WERI-Rb-1 (cell line): ENCODE results near the gene SLC12A8.
A peak's percentile ranks its signal among the peaks of the same experiment; 100 is the strongest.

ENCODE experiments used
- DNase-seq: peaks from one replicate; pipeline ENCODE4 v3.0.0-alpha.2; 2020
- H3K27ac ChIP-seq: fragments of 250-450 bp; sonication (Bioruptor Pico); 2 replicates; pipeline ENCODE4 v1.5.1; 2020; ENCODE audit warnings: mild to moderate bottlenecking, moderate library complexity
- H3K27me3 ChIP-seq: fragments of 250-450 bp; sonication (Bioruptor Pico); 2 replicates; pipeline ENCODE4 v1.5.1; 2021; ENCODE audit warnings: mild to moderate bottlenecking, low read depth, moderate library complexity; ENCODE audit not compliant: insufficient read depth, severe bottlenecking
- H3K36me3 ChIP-seq: fragments of 250-450 bp; sonication (Bioruptor Pico); 2 replicates; pipeline ENCODE4 v1.5.1; 2020; ENCODE audit warnings: mild to moderate bottlenecking, moderate library complexity
- H3K4me3 ChIP-seq: 2 replicates; pipeline ENCODE4 v1.5.1; 2011; ENCODE audit warnings: low read depth, mild to moderate bottlenecking, control low read depth, low read length
- H3K9me3 ChIP-seq: fragments of 250-450 bp; sonication (Bioruptor Pico); 2 replicates; pipeline ENCODE4 v1.5.1; 2021; ENCODE audit warnings: mild to moderate bottlenecking, moderate library complexity; ENCODE audit not compliant: severe bottlenecking
- TF ChIP-seq, protein P1 (sequence below): IDR thresholded peaks from 2 replicates; pipeline ENCODE4 v1.5.1; 2011; ENCODE audit warnings: low read depth, mild to moderate bottlenecking, control low read depth, inconsistent platforms, low read length

SLC12A8 gene

DNA sequence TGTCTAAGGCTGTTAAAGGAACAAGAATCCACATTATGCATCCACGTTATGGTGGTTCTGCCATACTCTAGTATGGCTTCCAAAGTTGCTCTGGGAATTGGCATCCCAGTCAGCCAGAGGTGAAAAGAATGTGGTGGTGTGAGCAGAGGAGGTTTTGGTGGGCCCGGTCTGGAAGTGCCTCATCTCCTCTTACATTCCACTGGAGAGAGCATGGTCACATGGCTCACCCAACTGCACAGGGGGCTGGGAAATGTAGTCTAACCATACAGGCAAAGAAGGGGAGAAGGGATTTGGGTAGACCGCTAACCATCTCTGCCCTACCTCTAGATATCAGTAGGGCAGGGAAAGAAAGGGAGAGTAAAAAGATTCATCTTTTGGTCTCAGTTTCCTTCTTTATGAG is 153.6 kb downstream of the SLC12A8 start:
- H3K36me3 ChIP-seq, result peaks cover 8% of the 10 kb centered on the region
- DNase-seq, result no peak
- no peak overlapping the region for H3K4me3 ChIP-seq
- no peaks in the 10 kb centered on the region for H3K27me3 ChIP-seq
- TF ChIP-seq, protein P1, sequence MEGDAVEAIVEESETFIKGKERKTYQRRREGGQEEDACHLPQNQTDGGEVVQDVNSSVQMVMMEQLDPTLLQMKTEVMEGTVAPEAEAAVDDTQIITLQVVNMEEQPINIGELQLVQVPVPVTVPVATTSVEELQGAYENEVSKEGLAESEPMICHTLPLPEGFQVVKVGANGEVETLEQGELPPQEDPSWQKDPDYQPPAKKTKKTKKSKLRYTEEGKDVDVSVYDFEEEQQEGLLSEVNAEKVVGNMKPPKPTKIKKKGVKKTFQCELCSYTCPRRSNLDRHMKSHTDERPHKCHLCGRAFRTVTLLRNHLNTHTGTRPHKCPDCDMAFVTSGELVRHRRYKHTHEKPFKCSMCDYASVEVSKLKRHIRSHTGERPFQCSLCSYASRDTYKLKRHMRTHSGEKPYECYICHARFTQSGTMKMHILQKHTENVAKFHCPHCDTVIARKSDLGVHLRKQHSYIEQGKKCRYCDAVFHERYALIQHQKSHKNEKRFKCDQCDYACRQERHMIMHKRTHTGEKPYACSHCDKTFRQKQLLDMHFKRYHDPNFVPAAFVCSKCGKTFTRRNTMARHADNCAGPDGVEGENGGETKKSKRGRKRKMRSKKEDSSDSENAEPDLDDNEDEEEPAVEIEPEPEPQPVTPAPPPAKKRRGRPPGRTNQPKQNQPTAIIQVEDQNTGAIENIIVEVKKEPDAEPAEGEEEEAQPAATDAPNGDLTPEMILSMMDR, result no peak
- peaks cover under 1% of the 10 kb centered on the region for H3K9me3 ChIP-seq
- H3K27ac ChIP-seq, result peak overlapping the region; percentile 83

DNA sequence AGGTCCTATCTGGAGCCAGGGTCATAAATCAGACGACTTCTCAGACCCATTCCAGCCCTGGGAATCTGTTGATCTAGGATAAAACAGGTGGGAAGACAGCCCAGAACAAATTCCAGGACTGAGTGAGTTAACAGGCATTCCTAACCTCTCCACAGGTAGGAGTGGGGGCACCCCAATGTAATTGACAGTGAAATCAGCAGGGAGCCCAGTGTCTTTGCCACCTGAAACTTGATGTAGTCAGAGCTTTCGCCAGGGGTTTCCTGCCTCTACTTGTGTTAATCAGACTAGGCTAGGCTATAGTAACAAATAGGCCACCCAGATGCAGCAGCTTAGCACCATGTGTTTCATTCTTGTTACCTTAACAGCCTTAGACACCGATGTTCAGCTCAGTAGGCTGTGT is 154.0 kb downstream of the SLC12A8 start:
- Histone ChIP-seq H3K4me3 (no peak overlapping the region), H3K36me3 (peaks cover 13% of the 10 kb centered on the region), H3K9me3 (no peaks in the 10 kb centered on the region), H3K27ac (peak overlapping the region; percentile 83), H3K27me3 (no peaks in the 10 kb centered on the region)
- no peak for DNase-seq
- TF ChIP-seq, protein P1, result no peak

DNA sequence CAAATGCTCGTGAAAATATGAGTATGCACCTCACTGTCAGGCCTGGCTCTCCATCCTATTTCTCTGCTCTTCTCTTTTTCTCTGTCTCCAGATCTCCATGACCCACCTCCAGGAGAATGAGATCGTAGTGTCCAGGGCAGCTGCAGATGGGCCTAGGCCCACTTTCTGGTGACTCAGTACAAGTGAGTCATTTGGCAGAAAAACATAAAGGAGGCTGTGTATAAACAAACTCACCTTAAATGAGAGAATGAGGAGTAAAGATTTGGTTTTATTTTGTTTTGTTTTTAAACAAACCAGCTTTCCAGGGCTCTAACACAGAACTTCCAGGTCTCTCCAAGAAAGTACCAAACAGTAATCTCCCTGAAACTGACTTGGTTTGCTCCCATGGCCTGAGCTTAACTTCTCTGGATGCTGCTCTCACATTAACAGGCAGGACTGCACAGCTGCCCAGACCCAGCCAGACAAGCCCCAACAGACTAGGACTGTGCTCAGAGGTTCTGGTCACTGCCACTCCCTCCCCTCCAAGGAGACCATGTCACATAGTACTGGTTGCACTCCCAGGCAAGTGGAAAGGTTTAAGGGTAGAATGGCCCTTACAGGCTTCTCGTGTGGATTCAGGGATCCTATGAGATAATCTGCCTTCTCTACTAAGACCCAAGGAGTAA is 155.2 kb downstream of the SLC12A8 start:
- peak overlapping the region; percentile 72 for H3K27ac ChIP-seq
- no peaks in the 10 kb centered on the region for H3K27me3 ChIP-seq
- H3K4me3 ChIP-seq, result peak overlapping the region; percentile 8; the same call in 1 of the 2 replicates
- no peaks in the 10 kb centered on the region for H3K9me3 ChIP-seq
- DNase-seq, result peak; percentile 88
- TF ChIP-seq, protein P1, result no peak
- H3K36me3 ChIP-seq, result peaks cover 25% of the 10 kb centered on the region

DNA sequence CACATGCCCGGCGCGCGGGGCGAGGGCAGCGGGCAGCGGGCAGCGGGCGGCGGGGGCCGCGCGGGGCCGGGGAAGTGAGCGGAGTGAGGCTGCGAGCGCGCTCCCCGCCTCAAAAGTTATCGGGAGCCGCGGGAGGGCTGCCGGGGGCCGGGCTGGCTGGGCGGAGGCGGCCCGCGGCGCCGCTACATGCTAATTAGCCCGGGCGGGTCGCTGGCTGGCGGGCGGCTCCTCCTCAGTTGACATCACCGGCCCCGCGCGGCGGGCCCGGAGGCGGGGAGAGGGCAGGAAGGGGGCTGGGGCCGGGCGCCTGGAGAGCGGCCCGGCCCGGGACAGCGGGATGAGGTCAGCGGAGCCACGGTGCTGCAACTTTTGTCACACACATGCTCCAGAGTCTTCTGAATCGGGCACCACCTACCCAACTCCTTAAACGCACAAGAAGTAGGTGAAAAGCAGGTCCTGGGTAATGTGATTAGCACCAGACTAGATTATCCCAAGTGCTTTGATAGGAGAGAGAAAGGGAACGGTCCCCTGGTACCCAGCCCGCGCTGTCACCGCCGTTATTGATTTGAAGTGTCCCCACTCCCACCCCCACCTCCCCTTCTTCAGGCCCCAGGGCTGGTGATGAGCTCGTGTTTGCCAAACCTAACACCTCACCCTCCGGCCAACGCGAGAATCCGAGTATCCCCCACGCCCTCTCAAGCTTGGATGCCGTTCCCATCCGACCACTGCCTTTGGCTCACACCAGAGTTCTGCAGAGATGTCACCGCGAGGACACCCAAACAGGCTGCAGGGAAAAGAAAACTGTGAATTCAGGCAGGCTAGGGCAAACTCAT is 156.4 kb downstream of the SLC12A8 start, which contains the start of gene HEG1:
Gene HEG1 (minus strand): TSS at position 85 of the 833 bp plus-strand sequence. CDS start 107 bp downstream, outside the sequence.
- Histone ChIP-seq H3K9me3 (no peaks in the 10 kb centered on the region), H3K4me3 (peak within 1 kb of the TSS; percentile 93), H3K27ac (peak within 1 kb of the TSS; percentile 89), H3K36me3 (peaks cover 37% of the 10 kb centered on the region), H3K27me3 (no peaks in the 10 kb centered on the region)
- TF ChIP-seq, protein P1, result no peak
- DNase-seq, result peak; percentile 83

DNA sequence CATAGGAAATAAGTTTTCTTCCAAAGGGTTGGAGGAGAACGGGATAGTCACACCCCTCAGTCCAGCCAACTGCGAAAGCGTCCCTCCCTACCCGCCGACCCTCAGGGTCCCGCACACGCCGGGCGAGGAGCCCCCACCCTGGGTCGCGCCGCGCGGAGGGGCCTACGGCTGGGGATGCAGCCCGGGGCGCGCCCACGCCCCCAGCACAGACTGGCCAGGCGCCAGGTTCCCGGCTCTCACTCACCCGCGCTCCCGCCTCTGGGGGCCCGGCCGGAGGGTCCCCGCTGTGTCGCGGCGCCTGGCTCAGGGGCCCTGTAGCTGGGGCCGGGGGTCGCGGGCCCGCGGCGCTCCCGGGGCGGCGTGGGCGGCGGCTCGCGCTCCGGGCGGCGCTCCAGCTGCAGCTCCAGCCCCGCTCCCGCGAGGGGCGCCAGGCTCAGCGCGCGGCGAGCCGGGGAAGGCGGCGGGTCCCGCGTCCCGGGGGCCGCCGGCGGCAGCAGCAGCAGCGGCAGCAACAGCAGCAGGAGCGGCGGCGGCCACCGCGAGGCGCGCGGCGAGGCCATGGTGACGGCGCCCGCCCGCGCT is 157.1 kb downstream of the SLC12A8 start:
- TF ChIP-seq, protein P1, result no peak
- Histone ChIP-seq H3K27me3 (no peaks in the 10 kb centered on the region), H3K27ac (peak overlapping the region; percentile 89), H3K9me3 (no peaks in the 10 kb centered on the region), H3K4me3 (peak overlapping the region; percentile 93), H3K36me3 (peaks cover 44% of the 10 kb centered on the region)
- DNase-seq, result no peak
